WTC11 (cell line): Measurements from ENCODE around the gene SEMA3F. TPM values are rescaled to one million over a fixed set of nuclear protein-coding genes. Genes with fewer than 3 reads are reported as not detected.

Experiments
- ATAC-seq: fragments of 200-7000 bp; cut with Tn5 transposase; 2 replicates; pipeline ENCODE4 v1.10.0; 2021; ENCODE audit warnings: mild to moderate bottlenecking, moderate library complexity
- CTCF ChIA-PET: fragments of 300-600 bp; sonication (Branson Sonifier 250); formaldehyde crosslinking; loops from one replicate; lab custom pipeline; 2021; ENCODE audit warnings: antibody characterized with exemption; lab: Charles Lee
- POLR2A ChIA-PET: fragments of 350-600 bp; sonication (Branson Sonifier 250); formaldehyde crosslinking; loops from one replicate; lab custom pipeline; 2021; ENCODE audit warnings: antibody characterized with exemption; lab: Charles Lee
- DNase-seq: peaks from one replicate; pipeline ENCODE4 v3.0.0; 2021; ENCODE audit warnings: low spot score
- H3K27ac Mint-ChIP-seq: 2 replicates; pipeline ENCODE4 v1.8.0; 2021; ENCODE audit warnings: mixed read lengths
- H3K27me3 Mint-ChIP-seq: 2 replicates; pipeline ENCODE4 v1.8.0; 2021; ENCODE audit warnings: low read depth, mild to moderate bottlenecking, moderate library complexity, mixed read lengths
- H3K36me3 Mint-ChIP-seq: 2 replicates; pipeline ENCODE4 v1.8.0; 2021; ENCODE audit warnings: mixed read lengths
- H3K4me1 Mint-ChIP-seq: 2 replicates; pipeline ENCODE4 v1.8.0; 2022; ENCODE audit warnings: mixed read lengths
- H3K4me3 Mint-ChIP-seq: 2 replicates; pipeline ENCODE4 v1.8.0; 2021; ENCODE audit warnings: mild to moderate bottlenecking, moderate library complexity, mixed read lengths
- H3K9me3 Mint-ChIP-seq: 2 replicates; pipeline ENCODE4 v1.8.0; 2021; ENCODE audit warnings: mixed read lengths
- ATF2 ChIP-seq: sonication (generic); formaldehyde crosslinking; IDR thresholded peaks from 2 replicates; pipeline ENCODE4 v1.8.1; 2022; ENCODE audit warnings: low read depth, missing genetic modification reagents, borderline replicate concordance
- ELF4 ChIP-seq: sonication (generic); formaldehyde crosslinking; IDR thresholded peaks from 2 replicates; pipeline ENCODE4 v1.8.1; 2022; ENCODE audit warnings: low read depth, mild to moderate bottlenecking, moderate library complexity, missing genetic modification reagents
- ETV6 ChIP-seq: sonication (generic); formaldehyde crosslinking; IDR thresholded peaks from 2 replicates; pipeline ENCODE4 v1.8.1; 2022; ENCODE audit warnings: mild to moderate bottlenecking, missing genetic modification reagents
- GABPB1 ChIP-seq: sonication (generic); formaldehyde crosslinking; IDR thresholded peaks from 2 replicates; pipeline ENCODE4 v1.8.1; 2023; ENCODE audit warnings: mild to moderate bottlenecking, missing genetic modification reagents
- GTF2I ChIP-seq: fragments of 250-450 bp; sonication (Bioruptor Pico); conservative IDR thresholded peaks from 2 replicates; pipeline ENCODE4 v1.4.0; 2021; ENCODE audit warnings: mild to moderate bottlenecking
- HMGA2 ChIP-seq: fragments of 250-450 bp; sonication (Bioruptor Pico); IDR thresholded peaks from 2 replicates; pipeline ENCODE4 v1.4.0; 2021; ENCODE audit warnings: mild to moderate bottlenecking, moderate library complexity
- JAZF1 ChIP-seq: fragments of 250-450 bp; sonication (Bioruptor Pico); IDR thresholded peaks from 2 replicates; pipeline ENCODE4 v1.9.0; 2021; ENCODE audit warnings: moderate library complexity, mild to moderate bottlenecking, inconsistent platforms
- PRRX2 ChIP-seq: fragments of 250-450 bp; sonication (Bioruptor Pico); IDR thresholded peaks from 2 replicates; pipeline ENCODE4 v1.8.0; 2021; ENCODE audit warnings: mild to moderate bottlenecking
- SMAD3 ChIP-seq: sonication (generic); formaldehyde crosslinking; IDR thresholded peaks from 2 replicates; pipeline ENCODE4 v1.8.0; 2022; ENCODE audit warnings: missing genetic modification reagents, mild to moderate bottlenecking, borderline replicate concordance
- ZNF138 ChIP-seq: sonication (generic); formaldehyde crosslinking; conservative IDR thresholded peaks from 2 replicates; pipeline ENCODE4 v1.8.1; 2022; ENCODE audit warnings: mild to moderate bottlenecking, moderate library complexity, missing genetic modification reagents
- ZNF219 ChIP-seq: sonication (generic); formaldehyde crosslinking; IDR thresholded peaks from 2 replicates; pipeline ENCODE4 v1.8.0; 2023; ENCODE audit warnings: missing genetic modification reagents, mild to moderate bottlenecking, borderline replicate concordance
- total RNA-seq: library from RNA; stranded (reverse); gene quantifications from 3 replicates; pipeline ENCODE4 v1.2.3, GENCODE V29; 2021
- TF ChIP-seq, protein P1 (sequence below): sonication (generic); formaldehyde crosslinking; IDR thresholded peaks from 2 replicates; pipeline ENCODE4 v1.8.1; 2023; ENCODE audit warnings: mild to moderate bottlenecking, missing genetic modification reagents
- TF ChIP-seq, protein P2 (sequence below): sonication (generic); formaldehyde crosslinking; IDR thresholded peaks from 2 replicates; pipeline ENCODE4 v1.8.1; 2022; ENCODE audit warnings: missing genetic modification reagents, borderline replicate concordance
- TF ChIP-seq, protein P3 (sequence below): fragments of 250-450 bp; sonication (Bioruptor Pico); IDR thresholded peaks from 2 replicates; pipeline ENCODE4 v1.9.0; 2021; ENCODE audit warnings: moderate library complexity, mild to moderate bottlenecking, inconsistent platforms, borderline replicate concordance
- TF ChIP-seq, protein P4 (sequence below): sonication (generic); formaldehyde crosslinking; conservative IDR thresholded peaks from 2 replicates; pipeline ENCODE4 v1.8.1; 2023; ENCODE audit warnings: mild to moderate bottlenecking, low read depth, missing genetic modification reagents, moderate library complexity

The SEMA3F gene
- total RNA-seq, 1 experiment from 2014 or later: 49.0 TPM

GRCh38 chr3:50192689-50193141 is 37.6 kb downstream of the SEMA3F start (continued):
- no peak for TF ChIP-seq SMAD3 (CRISPR knock-in tag)
- TF ChIP-seq, protein P1, sequence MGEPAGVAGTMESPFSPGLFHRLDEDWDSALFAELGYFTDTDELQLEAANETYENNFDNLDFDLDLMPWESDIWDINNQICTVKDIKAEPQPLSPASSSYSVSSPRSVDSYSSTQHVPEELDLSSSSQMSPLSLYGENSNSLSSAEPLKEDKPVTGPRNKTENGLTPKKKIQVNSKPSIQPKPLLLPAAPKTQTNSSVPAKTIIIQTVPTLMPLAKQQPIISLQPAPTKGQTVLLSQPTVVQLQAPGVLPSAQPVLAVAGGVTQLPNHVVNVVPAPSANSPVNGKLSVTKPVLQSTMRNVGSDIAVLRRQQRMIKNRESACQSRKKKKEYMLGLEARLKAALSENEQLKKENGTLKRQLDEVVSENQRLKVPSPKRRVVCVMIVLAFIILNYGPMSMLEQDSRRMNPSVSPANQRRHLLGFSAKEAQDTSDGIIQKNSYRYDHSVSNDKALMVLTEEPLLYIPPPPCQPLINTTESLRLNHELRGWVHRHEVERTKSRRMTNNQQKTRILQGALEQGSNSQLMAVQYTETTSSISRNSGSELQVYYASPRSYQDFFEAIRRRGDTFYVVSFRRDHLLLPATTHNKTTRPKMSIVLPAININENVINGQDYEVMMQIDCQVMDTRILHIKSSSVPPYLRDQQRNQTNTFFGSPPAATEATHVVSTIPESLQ: no peak
- TF ChIP-seq PRRX2 (CRISPR knock-in tag): no peak
- TF ChIP-seq, protein P2, sequence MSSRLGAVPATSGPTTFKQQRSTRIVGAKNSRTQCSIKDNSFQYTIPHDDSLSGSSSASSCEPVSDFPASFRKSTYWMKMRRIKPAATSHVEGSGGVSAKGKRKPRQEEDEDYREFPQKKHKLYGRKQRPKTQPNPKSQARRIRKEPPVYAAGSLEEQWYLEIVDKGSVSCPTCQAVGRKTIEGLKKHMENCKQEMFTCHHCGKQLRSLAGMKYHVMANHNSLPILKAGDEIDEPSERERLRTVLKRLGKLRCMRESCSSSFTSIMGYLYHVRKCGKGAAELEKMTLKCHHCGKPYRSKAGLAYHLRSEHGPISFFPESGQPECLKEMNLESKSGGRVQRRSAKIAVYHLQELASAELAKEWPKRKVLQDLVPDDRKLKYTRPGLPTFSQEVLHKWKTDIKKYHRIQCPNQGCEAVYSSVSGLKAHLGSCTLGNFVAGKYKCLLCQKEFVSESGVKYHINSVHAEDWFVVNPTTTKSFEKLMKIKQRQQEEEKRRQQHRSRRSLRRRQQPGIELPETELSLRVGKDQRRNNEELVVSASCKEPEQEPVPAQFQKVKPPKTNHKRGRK (CRISPR knock-in tag): no peak
- TF ChIP-seq, protein P3, sequence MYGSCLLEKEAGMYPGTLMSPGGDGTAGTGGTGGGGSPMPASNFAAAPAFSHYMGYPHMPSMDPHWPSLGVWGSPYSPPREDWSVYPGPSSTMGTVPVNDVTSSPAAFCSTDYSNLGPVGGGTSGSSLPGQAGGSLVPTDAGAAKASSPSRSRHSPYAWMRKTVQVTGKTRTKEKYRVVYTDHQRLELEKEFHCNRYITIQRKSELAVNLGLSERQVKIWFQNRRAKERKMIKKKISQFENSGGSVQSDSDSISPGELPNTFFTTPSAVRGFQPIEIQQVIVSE: no peak
- TF ChIP-seq ZNF138: no peak

DNA sequence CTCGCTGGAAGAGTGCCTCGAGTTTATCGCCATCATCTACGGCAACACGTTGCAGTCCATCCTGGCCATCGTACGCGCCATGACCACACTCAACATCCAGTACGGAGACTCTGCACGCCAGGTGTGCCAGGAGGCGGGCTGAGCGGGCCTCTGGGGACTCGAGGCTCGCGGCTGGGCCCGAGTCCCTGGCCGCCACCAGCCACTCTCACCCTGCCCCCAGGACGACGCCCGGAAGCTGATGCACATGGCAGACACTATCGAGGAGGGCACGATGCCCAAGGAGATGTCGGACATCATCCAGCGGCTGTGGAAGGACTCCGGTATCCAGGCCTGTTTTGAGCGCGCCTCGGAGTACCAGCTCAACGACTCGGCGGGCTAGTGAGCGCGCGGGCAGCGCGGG is 38.2 kb downstream of the SEMA3F start:
- DNase-seq: no peak
- peaks cover 6% of the 10 kb centered on the region for H3K4me1 Mint-ChIP-seq
- TF ChIP-seq ELF4 (no peak), ZNF219 (CRISPR knock-in tag) (no peak)
- TF ChIP-seq, protein P4, sequence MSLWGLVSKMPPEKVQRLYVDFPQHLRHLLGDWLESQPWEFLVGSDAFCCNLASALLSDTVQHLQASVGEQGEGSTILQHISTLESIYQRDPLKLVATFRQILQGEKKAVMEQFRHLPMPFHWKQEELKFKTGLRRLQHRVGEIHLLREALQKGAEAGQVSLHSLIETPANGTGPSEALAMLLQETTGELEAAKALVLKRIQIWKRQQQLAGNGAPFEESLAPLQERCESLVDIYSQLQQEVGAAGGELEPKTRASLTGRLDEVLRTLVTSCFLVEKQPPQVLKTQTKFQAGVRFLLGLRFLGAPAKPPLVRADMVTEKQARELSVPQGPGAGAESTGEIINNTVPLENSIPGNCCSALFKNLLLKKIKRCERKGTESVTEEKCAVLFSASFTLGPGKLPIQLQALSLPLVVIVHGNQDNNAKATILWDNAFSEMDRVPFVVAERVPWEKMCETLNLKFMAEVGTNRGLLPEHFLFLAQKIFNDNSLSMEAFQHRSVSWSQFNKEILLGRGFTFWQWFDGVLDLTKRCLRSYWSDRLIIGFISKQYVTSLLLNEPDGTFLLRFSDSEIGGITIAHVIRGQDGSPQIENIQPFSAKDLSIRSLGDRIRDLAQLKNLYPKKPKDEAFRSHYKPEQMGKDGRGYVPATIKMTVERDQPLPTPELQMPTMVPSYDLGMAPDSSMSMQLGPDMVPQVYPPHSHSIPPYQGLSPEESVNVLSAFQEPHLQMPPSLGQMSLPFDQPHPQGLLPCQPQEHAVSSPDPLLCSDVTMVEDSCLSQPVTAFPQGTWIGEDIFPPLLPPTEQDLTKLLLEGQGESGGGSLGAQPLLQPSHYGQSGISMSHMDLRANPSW (CRISPR knock-in tag): no peak
- TF ChIP-seq, protein P3: no peak
- ChIA-PET POLR2A (interaction anchor here (1.4 to 1.5 kb wide), 2 partner anchors 32 to 53 kb away, joined by 3 to 4 read pairs; no protein-coding TSS in a partner anchor), CTCF (interaction anchor here (0.9 to 7.2 kb wide), 20 partner anchors 11 to 144 kb away, joined by 3 to 604 read pairs (median 22); partner anchors contain the start of genes HYAL3, NAA80, SEMA3B and SLC38A3)
- no peaks in the 10 kb centered on the region for H3K36me3 Mint-ChIP-seq
- H3K27ac Mint-ChIP-seq: no peak overlapping the region
- no peaks in the 10 kb centered on the region for H3K9me3 Mint-ChIP-seq
- H3K4me3 Mint-ChIP-seq: no peak overlapping the region
- peaks cover 9% of the 10 kb centered on the region for H3K27me3 Mint-ChIP-seq
- ATAC-seq: no peak

- H3K27me3 Mint-ChIP-seq: peaks cover 9% of the 10 kb centered on the region
- CTCF ChIA-PET: interaction anchor here (0.9 to 7.2 kb wide), 24 partner anchors 11 to 144 kb away, joined by 3 to 604 read pairs (median 20); partner anchors contain the start of genes GNAI2, HYAL2, HYAL3 and NAA80
- no peak overlapping the region for H3K4me3 Mint-ChIP-seq
- H3K9me3 Mint-ChIP-seq: no peaks in the 10 kb centered on the region
- no peak overlapping the region for H3K27ac Mint-ChIP-seq
- H3K36me3 Mint-ChIP-seq: no peaks in the 10 kb centered on the region
- TF ChIP-seq HMGA2 (CRISPR knock-in tag) (no peak), ATF2 (no peak), JAZF1 (CRISPR knock-in tag) (no peak), GABPB1 (CRISPR knock-in tag) (no peak), ETV6 (no peak), ZNF219 (CRISPR knock-in tag) (no peak), GTF2I (CRISPR knock-in tag) (no peak)
- TF ChIP-seq, protein P1: no peak
- ATAC-seq (no peak), DNase-seq (no peak)
- H3K4me1 Mint-ChIP-seq: peaks cover 6% of the 10 kb centered on the region
- POLR2A ChIA-PET: interaction anchor here (1.0 to 2.4 kb wide), 4 partner anchors 12 to 70 kb away, joined by 3 to 11 read pairs (median 5); partner anchors contain the start of gene SLC38A3
Measured at GRCh38 chr3:50193746-50194127, 38.6 kb downstream of the SEMA3F start.
